Activated naive CD8-positive, alpha-beta T cell treated with anti-CD3 and anti-CD28 coated beads, Interleukin-2, amount 10 ng/mL, durations not matched to agents 7 days and 5 days (primary cell): Measurements from ENCODE around the gene TRAF5. TPM values are rescaled to one million over a fixed set of nuclear protein-coding genes. Genes with fewer than 3 reads are reported as not detected.

ENCODE experiments used
- ATAC-seq: fragments of 150-1000 bp; cut with Tn5 transposase; one replicate; pipeline ENCODE4 v1.10.0; 2021; ENCODE audit warnings: low read depth, moderate library complexity
- POLR2A ChIA-PET: fragments of 350-600 bp; sonication (Branson Sonifier 250); formaldehyde crosslinking; loops from one replicate; lab custom pipeline; 2021; ENCODE audit warnings: antibody characterized with exemption; lab: Charles Lee
- DNase-seq: peaks from one replicate; pipeline ENCODE4 v3.0.0; 2021
- H3K27ac Mint-ChIP-seq: one replicate; pipeline ENCODE4 v1.8.0; 2022; ENCODE audit warnings: mild to moderate bottlenecking, mixed read lengths
- H3K27me3 Mint-ChIP-seq: one replicate; pipeline ENCODE4 v1.8.0; 2022; ENCODE audit warnings: mild to moderate bottlenecking, moderate library complexity, mixed read lengths
- H3K36me3 Mint-ChIP-seq: one replicate; pipeline ENCODE4 v1.8.0; 2021; ENCODE audit warnings: mild to moderate bottlenecking, mixed read lengths
- H3K4me1 Mint-ChIP-seq: one replicate; pipeline ENCODE4 v1.8.0; 2021; ENCODE audit warnings: mixed read lengths
- H3K4me3 Mint-ChIP-seq: one replicate; pipeline ENCODE4 v1.8.0; 2022; ENCODE audit warnings: mild to moderate bottlenecking, moderate library complexity, mixed read lengths
- H3K9me3 Mint-ChIP-seq: one replicate; pipeline ENCODE4 v1.8.0; 2021; ENCODE audit warnings: mixed read lengths
- total RNA-seq, 2 experiments: library from RNA; stranded (reverse); gene quantifications; one replicate each; pipeline ENCODE4 v1.2.3, GENCODE V29; 2021

Gene TRAF5
- total RNA-seq, 2 experiments from 2014 or later, result 82.2 to 84.0 TPM

GRCh38 chr1:211358685-211359084, 32.1 kb downstream of the TRAF5 start:
- POLR2A ChIA-PET, result no interaction called here
- H3K4me3 Mint-ChIP-seq, result no peak overlapping the region
- peaks cover 15% of the 10 kb centered on the region for H3K4me1 Mint-ChIP-seq
- no peak overlapping the region for H3K27ac Mint-ChIP-seq
- ATAC-seq (no peak), DNase-seq (no peak)
- H3K9me3 Mint-ChIP-seq, result no peaks in the 10 kb centered on the region
- H3K27me3 Mint-ChIP-seq, result no peaks in the 10 kb centered on the region
- peaks cover 37% of the 10 kb centered on the region for H3K36me3 Mint-ChIP-seq

GRCh38 chr1:211359876-211360275, 33.2 kb downstream of the TRAF5 start:
- H3K27me3 Mint-ChIP-seq, result no peaks in the 10 kb centered on the region
- H3K4me3 Mint-ChIP-seq, result no peak overlapping the region
- H3K27ac Mint-ChIP-seq, result peak overlapping the region; percentile 57
- H3K4me1 Mint-ChIP-seq, result peaks cover 11% of the 10 kb centered on the region
- DNase-seq, result no peak
- POLR2A ChIA-PET, result no interaction called here
- peak; percentile 30 for ATAC-seq
- H3K9me3 Mint-ChIP-seq, result no peaks in the 10 kb centered on the region
- peaks cover 34% of the 10 kb centered on the region for H3K36me3 Mint-ChIP-seq

GRCh38 chr1:211361202-211361601, 34.6 kb downstream of the TRAF5 start:
- Mint-ChIP-seq H3K27me3 (no peaks in the 10 kb centered on the region), H3K4me3 (no peak overlapping the region), H3K4me1 (peaks cover 7% of the 10 kb centered on the region), H3K9me3 (no peaks in the 10 kb centered on the region), H3K27ac (no peak overlapping the region), H3K36me3 (peaks cover 40% of the 10 kb centered on the region)
- DNase-seq (no peak), ATAC-seq (no peak)
- POLR2A ChIA-PET, result no interaction called here

GRCh38 chr1:211369640-211370039, 43.0 kb downstream of the TRAF5 start:
- POLR2A ChIA-PET, result no interaction called here
- ATAC-seq, result no peak
- Mint-ChIP-seq H3K27me3 (no peaks in the 10 kb centered on the region), H3K9me3 (no peaks in the 10 kb centered on the region), H3K4me3 (no peak overlapping the region), H3K36me3 (peaks cover 36% of the 10 kb centered on the region), H3K4me1 (peaks cover 14% of the 10 kb centered on the region), H3K27ac (no peak overlapping the region)
- no peak for DNase-seq

- H3K9me3 Mint-ChIP-seq, result no peaks in the 10 kb centered on the region
- DNase-seq (no peak), ATAC-seq (no peak)
- no peaks in the 10 kb centered on the region for H3K27me3 Mint-ChIP-seq
- POLR2A ChIA-PET, result no interaction called here
- H3K36me3 Mint-ChIP-seq, result peaks cover 39% of the 10 kb centered on the region
- H3K27ac Mint-ChIP-seq, result no peak overlapping the region
- peaks cover 14% of the 10 kb centered on the region for H3K4me1 Mint-ChIP-seq
- H3K4me3 Mint-ChIP-seq, result no peak overlapping the region
Observed at GRCh38 chr1:211370669-211371068, 44.0 kb downstream of the TRAF5 start.

- ATAC-seq (no peak), DNase-seq (no peak)
- peaks cover 14% of the 10 kb centered on the region for H3K4me1 Mint-ChIP-seq
- H3K36me3 Mint-ChIP-seq, result peaks cover 37% of the 10 kb centered on the region
- H3K4me3 Mint-ChIP-seq, result no peak overlapping the region
- H3K9me3 Mint-ChIP-seq, result no peaks in the 10 kb centered on the region
- no peaks in the 10 kb centered on the region for H3K27me3 Mint-ChIP-seq
- no peak overlapping the region for H3K27ac Mint-ChIP-seq
- POLR2A ChIA-PET, result no interaction called here
Observed at GRCh38 chr1:211371406-211372105, 44.9 kb downstream of the TRAF5 start.

- peaks cover 30% of the 10 kb centered on the region for H3K36me3 Mint-ChIP-seq
- H3K4me1 Mint-ChIP-seq, result peaks cover 13% of the 10 kb centered on the region
- no peaks in the 10 kb centered on the region for H3K9me3 Mint-ChIP-seq
- H3K4me3 Mint-ChIP-seq, result no peak overlapping the region
- no peak for ATAC-seq
- H3K27ac Mint-ChIP-seq, result no peak overlapping the region
- no peak for DNase-seq
- no peaks in the 10 kb centered on the region for H3K27me3 Mint-ChIP-seq
- POLR2A ChIA-PET, result no interaction called here
Observed at GRCh38 chr1:211372463-211372862, 45.8 kb downstream of the TRAF5 start.

- no peak overlapping the region for H3K4me3 Mint-ChIP-seq
- H3K9me3 Mint-ChIP-seq, result no peaks in the 10 kb centered on the region
- POLR2A ChIA-PET, result no interaction called here
- H3K4me1 Mint-ChIP-seq, result peaks cover 9% of the 10 kb centered on the region
- DNase-seq, result no peak
- H3K27me3 Mint-ChIP-seq, result no peaks in the 10 kb centered on the region
- H3K27ac Mint-ChIP-seq, result peak overlapping the region; percentile 14
- peaks cover 28% of the 10 kb centered on the region for H3K36me3 Mint-ChIP-seq
- no peak for ATAC-seq
Observed at GRCh38 chr1:211375146-211375818, 48.6 kb downstream of the TRAF5 start.

GRCh38 chr1:211375949-211376348, 49.3 kb downstream of the TRAF5 start:
- ATAC-seq, result no peak
- Mint-ChIP-seq H3K27ac (no peak overlapping the region), H3K4me1 (peaks cover 9% of the 10 kb centered on the region), H3K36me3 (peaks cover 28% of the 10 kb centered on the region), H3K9me3 (no peaks in the 10 kb centered on the region), H3K4me3 (no peak overlapping the region), H3K27me3 (no peaks in the 10 kb centered on the region)
- no peak for DNase-seq
- POLR2A ChIA-PET, result no interaction called here

- no peak for DNase-seq
- Mint-ChIP-seq H3K36me3 (peaks cover 23% of the 10 kb centered on the region), H3K4me3 (no peak overlapping the region), H3K27me3 (no peaks in the 10 kb centered on the region), H3K27ac (peak overlapping the region; percentile 62), H3K4me1 (peaks cover 12% of the 10 kb centered on the region), H3K9me3 (no peaks in the 10 kb centered on the region)
- POLR2A ChIA-PET, result no interaction called here
- no peak for ATAC-seq
Observed at GRCh38 chr1:211376807-211377470, 50.3 kb downstream of the TRAF5 start.

GRCh38 chr1:211377539-211378450, 51.2 kb downstream of the TRAF5 start:
- DNase-seq (no peak), ATAC-seq (no peak)
- no peaks in the 10 kb centered on the region for H3K27me3 Mint-ChIP-seq
- peak overlapping the region; percentile 0 for H3K27ac Mint-ChIP-seq
- no peak overlapping the region for H3K4me3 Mint-ChIP-seq
- H3K4me1 Mint-ChIP-seq, result peaks cover 15% of the 10 kb centered on the region
- POLR2A ChIA-PET, result no interaction called here
- H3K36me3 Mint-ChIP-seq, result peaks cover 23% of the 10 kb centered on the region
- H3K9me3 Mint-ChIP-seq, result no peaks in the 10 kb centered on the region

GRCh38 chr1:211378844-211379243, 52.2 kb downstream of the TRAF5 start:
- H3K4me3 Mint-ChIP-seq, result no peak overlapping the region
- POLR2A ChIA-PET, result no interaction called here
- H3K27me3 Mint-ChIP-seq, result no peaks in the 10 kb centered on the region
- H3K9me3 Mint-ChIP-seq, result no peaks in the 10 kb centered on the region
- ATAC-seq (no peak), DNase-seq (no peak)
- H3K36me3 Mint-ChIP-seq, result peaks cover 23% of the 10 kb centered on the region
- H3K27ac Mint-ChIP-seq, result no peak overlapping the region
- H3K4me1 Mint-ChIP-seq, result peaks cover 24% of the 10 kb centered on the region

- Mint-ChIP-seq H3K36me3 (peaks cover 25% of the 10 kb centered on the region), H3K4me3 (no peak overlapping the region), H3K9me3 (no peaks in the 10 kb centered on the region), H3K27me3 (no peaks in the 10 kb centered on the region), H3K4me1 (peaks cover 26% of the 10 kb centered on the region), H3K27ac (no peak overlapping the region)
- POLR2A ChIA-PET, result interaction anchor here (1.8 kb wide), 1 partner anchor 53 kb away, joined by 4 read pairs; the partner anchor contains the start of gene TRAF5
- ATAC-seq (no peak), DNase-seq (no peak)
Observed at GRCh38 chr1:211379446-211379845, 52.8 kb downstream of the TRAF5 start.
